Endothelial cell of umbilical vein (primary cell): ENCODE measurements around the gene FNIP1. TPM values are rescaled to one million over a fixed set of nuclear protein-coding genes. Genes with fewer than 3 reads are reported as not detected.

Source experiments
- BruUV-seq: library from RNA; stranded (reverse); fragments of 400-500 nt; replicated peaks from 2 replicates; lab custom pipeline; 2021; lab: Mats Ljungman, UMichigan
- CTCF ChIA-PET: fragments of 300-600, 350-600 bp; sonication (Branson Sonifier 250); formaldehyde crosslinking; loops from one replicate; lab custom pipeline; 2021; ENCODE audit warnings: antibody characterized with exemption, inconsistent platforms; lab: Charles Lee
- POLR2A ChIA-PET: fragments of 300-600, 350-600 bp; sonication (Branson Sonifier 250); formaldehyde crosslinking; loops from one replicate; lab custom pipeline; 2021; ENCODE audit warnings: antibody characterized with exemption, inconsistent platforms; lab: Charles Lee
- DNase-seq: peaks from one replicate; pipeline ENCODE4 v3.0.0-alpha.2; 2011; ENCODE audit warnings: low read depth, low spot score
- FAIRE-seq: peaks from 2 replicates; lab custom pipeline; 2011; peaks lifted over from hg19 to GRCh38; lab: Jason Lieb, UNC
- H2AFZ ChIP-seq: 2 replicates; pipeline ENCODE4 v1.6.0; 2012; ENCODE audit warnings: low read depth, low read length, control low read depth, inconsistent platforms
- H3K27ac ChIP-seq: 2 replicates; pipeline ENCODE4 v1.5.1; 2011; ENCODE audit warnings: low read depth, mild to moderate bottlenecking, control low read depth, low read length, moderate library complexity; ENCODE audit not compliant: insufficient read depth
- H3K27me3 ChIP-seq, 2 experiments: 2 replicates each; pipeline versions ENCODE4 v1.6.0 to v1.6.1; 2011; ENCODE audit warnings: low read length in 2 of 2, mixed read lengths in 1 of 2; ENCODE audit not compliant: control insufficient read depth in 2 of 2, insufficient read depth in 2 of 2
- H3K36me3 ChIP-seq, 2 experiments: 2 replicates in 1 of 2; 3 replicates in 1 of 2; pipeline ENCODE4 v1.5.1; 2011; ENCODE audit warnings: low read length in 2 of 2, mild to moderate bottlenecking in 1 of 2, moderate library complexity in 1 of 2; ENCODE audit not compliant: control insufficient read depth in 2 of 2, insufficient read depth in 2 of 2; ENCODE audit errors: extremely low read depth in 1 of 2
- H3K4me1 ChIP-seq: 3 replicates; pipeline ENCODE4 v1.5.1; 2011; ENCODE audit warnings: mild to moderate bottlenecking, low read length; ENCODE audit not compliant: control insufficient read depth, insufficient read depth; ENCODE audit errors: extremely low read depth
- H3K4me2 ChIP-seq: 2 replicates; pipeline ENCODE4 v1.6.1; 2011; ENCODE audit warnings: low read length, control low read depth, mixed read lengths; ENCODE audit not compliant: insufficient read depth
- H3K4me3 ChIP-seq, 3 experiments: fragments of 200-600 bp in 1 of 3; sonication (generic), shearing (Covaris generic) in 1 of 3; replicated peaks in 1 of 3; 2 replicates each; pipeline ENCODE4 v1.5.1; 2011 to 2016; ENCODE audit warnings: control low read depth in 3 of 3, low read length in 3 of 3, mild to moderate bottlenecking in 2 of 3, inconsistent platforms in 1 of 3, low read depth in 1 of 3, moderate library complexity in 1 of 3; ENCODE audit not compliant: insufficient read depth in 1 of 3
- H3K79me2 ChIP-seq: 2 replicates; pipeline ENCODE4 v1.6.0; 2012; ENCODE audit warnings: low read length, inconsistent platforms; ENCODE audit not compliant: control insufficient read depth, insufficient read depth
- H3K9ac ChIP-seq: replicated peaks from 2 replicates; pipeline ENCODE3; 2011; ENCODE audit warnings: low read length, control low read depth; ENCODE audit not compliant: insufficient read depth; ENCODE audit errors: extremely low read depth
- H3K9me1 ChIP-seq: replicated peaks from 3 replicates; pipeline ENCODE4 v1.6.0; 2011; ENCODE audit warnings: mild to moderate bottlenecking, low read length; ENCODE audit not compliant: control insufficient read depth, insufficient read depth; ENCODE audit errors: extremely low read depth
- H3K9me3 ChIP-seq: replicated peaks from 2 replicates; pipeline ENCODE4 v1.5.1; 2012; ENCODE audit warnings: low read length, inconsistent platforms; ENCODE audit not compliant: control insufficient read depth, insufficient read depth
- H4K20me1 ChIP-seq: replicated peaks from 2 replicates; pipeline ENCODE3; 2011; ENCODE audit warnings: mild to moderate bottlenecking, low read length; ENCODE audit not compliant: control insufficient read depth, insufficient read depth; ENCODE audit errors: extremely low read depth
- FOS ChIP-seq: IDR thresholded peaks from 2 replicates; pipeline ENCODE4 v1.6.1; 2011; ENCODE audit warnings: mild to moderate bottlenecking, low read length, moderate library complexity, borderline replicate concordance; ENCODE audit not compliant: insufficient read depth
- GATA2 ChIP-seq: IDR thresholded peaks from 2 replicates; pipeline ENCODE4 v1.7.0; 2011; ENCODE audit warnings: low read depth, mild to moderate bottlenecking, moderate library complexity, mixed read lengths, low read length; ENCODE audit not compliant: insufficient read length, insufficient read depth
- JUN ChIP-seq: IDR thresholded peaks from 2 replicates; pipeline ENCODE4 v1.6.1; 2011; ENCODE audit warnings: borderline replicate concordance, low read depth; ENCODE audit not compliant: insufficient read length, insufficient read depth
- MYC ChIP-seq: IDR thresholded peaks from one replicate; pipeline ENCODE4 v1.6.1; 2011; ENCODE audit warnings: mild to moderate bottlenecking, low read depth, low read length
- POLR2A ChIP-seq: IDR thresholded peaks from 2 replicates; pipeline ENCODE4 v1.6.1; 2012; ENCODE audit warnings: low read depth, mild to moderate bottlenecking, control low read depth, low read length
- dilution Hi-C: fragments of 300-500 bp; cut with MboI; formaldehyde crosslinking; loops from one replicate; pipeline ENCODE4 v1.15.0; 2019; ENCODE audit warnings: low sequenced_read_pairs; ENCODE audit not compliant: extremely low pct_ligation_motif_present
- intact Hi-C: fragments of 100-400 bp; cut with micrococcal nuclease; formaldehyde crosslinking; loops from one replicate; pipeline ENCODE4 v1.10.0; 2022
- polyA plus RNA-seq, 4 experiments: library from polyadenylated mRNA; depleted of rRNA in 3 of 4; stranded (reverse) in 3 of 4; unstranded in 1 of 4; fragments of >200 nt; gene quantifications; 2 replicates each; pipeline versions ENCODE4 v1.2.1 to v1.2.3, GENCODE V29; 2011 to 2012; ENCODE audit warnings: missing spikeins in 1 of 4
- total RNA-seq: library from RNA; stranded (reverse); gene quantifications from 2 replicates; pipeline ENCODE4 v1.2.3, GENCODE V29; 2021
- TF ChIP-seq, protein P1 (sequence below), 2 donors: IDR thresholded peaks; 1 replicate in 1 of 2; 2 replicates in 1 of 2; pipeline ENCODE4 v1.5.1; 2011; ENCODE audit warnings: low read length in 2 of 2, mild to moderate bottlenecking in 2 of 2, moderate library complexity in 2 of 2, control low read depth in 1 of 2, inconsistent platforms in 1 of 2, low read depth in 1 of 2; ENCODE audit not compliant: insufficient read depth in 1 of 2; ENCODE audit errors: extremely low read depth in 1 of 2
- TF ChIP-seq, protein P2 (sequence below): IDR thresholded peaks from 2 replicates; pipeline ENCODE4 v1.6.1; 2011; ENCODE audit not compliant: insufficient read depth, insufficient read length

The FNIP1 gene
- total and polyA plus RNA-seq, 2 donors (not counting 3 experiments of a cell fraction or from before 2014, with no cell fraction given), result 5.9 to 27.3 TPM

DNA sequence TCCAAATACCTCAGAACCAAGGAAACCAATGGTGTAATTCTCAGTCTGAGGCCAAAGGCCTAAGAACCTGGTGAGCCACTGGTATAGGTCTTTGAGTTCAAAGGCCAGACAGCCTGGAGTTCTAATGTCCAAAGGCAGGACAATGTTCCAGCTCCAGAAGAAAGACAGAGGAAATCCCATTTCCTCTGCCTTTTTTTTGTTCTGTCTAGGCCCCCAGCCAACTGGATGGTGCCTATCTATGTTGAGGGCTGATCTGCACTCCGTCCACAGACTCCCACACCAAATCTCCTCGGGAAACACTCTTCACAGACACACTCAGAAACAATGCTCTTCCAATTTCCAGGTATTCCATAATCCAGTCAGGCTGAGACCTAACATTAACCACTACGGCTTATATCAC, 30.1 kb downstream of the FNIP1 start:
- dilution Hi-C loops (no loop called here), intact Hi-C loops (no loop called here)
- FAIRE-seq, result no peak
- Histone ChIP-seq H4K20me1 (peaks cover 3% of the 10 kb centered on the region), H2AFZ (no peak overlapping the region), H3K36me3 (no peaks in the 10 kb centered on the region), H3K4me3 (no peak overlapping the region), H3K27me3 (no peaks in the 10 kb centered on the region), H3K4me1 (peaks cover 4% of the 10 kb centered on the region), H3K9me1 (no peaks in the 10 kb centered on the region), H3K9ac (no peak overlapping the region), H3K9me3 (no peaks in the 10 kb centered on the region), H3K79me2 (peaks cover 90% of the 10 kb centered on the region), H3K4me2 (no peak overlapping the region), H3K27ac (no peak overlapping the region)
- CTCF ChIA-PET, result no interaction called here
- TF ChIP-seq MYC (no peak), JUN (no peak), GATA2 (no peak), FOS (no peak), POLR2A (no peak)
- TF ChIP-seq, protein P1, sequence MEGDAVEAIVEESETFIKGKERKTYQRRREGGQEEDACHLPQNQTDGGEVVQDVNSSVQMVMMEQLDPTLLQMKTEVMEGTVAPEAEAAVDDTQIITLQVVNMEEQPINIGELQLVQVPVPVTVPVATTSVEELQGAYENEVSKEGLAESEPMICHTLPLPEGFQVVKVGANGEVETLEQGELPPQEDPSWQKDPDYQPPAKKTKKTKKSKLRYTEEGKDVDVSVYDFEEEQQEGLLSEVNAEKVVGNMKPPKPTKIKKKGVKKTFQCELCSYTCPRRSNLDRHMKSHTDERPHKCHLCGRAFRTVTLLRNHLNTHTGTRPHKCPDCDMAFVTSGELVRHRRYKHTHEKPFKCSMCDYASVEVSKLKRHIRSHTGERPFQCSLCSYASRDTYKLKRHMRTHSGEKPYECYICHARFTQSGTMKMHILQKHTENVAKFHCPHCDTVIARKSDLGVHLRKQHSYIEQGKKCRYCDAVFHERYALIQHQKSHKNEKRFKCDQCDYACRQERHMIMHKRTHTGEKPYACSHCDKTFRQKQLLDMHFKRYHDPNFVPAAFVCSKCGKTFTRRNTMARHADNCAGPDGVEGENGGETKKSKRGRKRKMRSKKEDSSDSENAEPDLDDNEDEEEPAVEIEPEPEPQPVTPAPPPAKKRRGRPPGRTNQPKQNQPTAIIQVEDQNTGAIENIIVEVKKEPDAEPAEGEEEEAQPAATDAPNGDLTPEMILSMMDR (IDR thresholded peaks at IDR 0.05; ENCODE audit: extremely low read depth in 1 of 2, insufficient read depth in 1 of 2, low read depth in 1 of 2, low read length in 2 of 2), result no peak
- TF ChIP-seq, protein P2, sequence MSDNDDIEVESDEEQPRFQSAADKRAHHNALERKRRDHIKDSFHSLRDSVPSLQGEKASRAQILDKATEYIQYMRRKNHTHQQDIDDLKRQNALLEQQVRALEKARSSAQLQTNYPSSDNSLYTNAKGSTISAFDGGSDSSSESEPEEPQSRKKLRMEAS, result no peak
- POLR2A ChIA-PET, result no interaction called here
- no TSS peak for BruUV-seq
- DNase-seq, result peak; percentile 28
